GM21737 (cell line): ENCODE results near the gene IFNG.
A peak's percentile ranks its signal among the peaks of the same experiment; 100 is the strongest.
"Not testable (repeated sequence)": the region's sequence is repeated elsewhere in the genome, so short reads cannot be mapped to it uniquely, and the experiment has no call there.

Experiments used
- ATAC-seq: cut with Tn5 transposase; IDR thresholded peaks from one replicate; pipeline ENCODE4 v1.9.1; 2021; ENCODE audit warnings: mild to moderate bottlenecking, moderate library complexity; ENCODE audit not compliant: unreplicated experiment

IFNG gene

GRCh38 chr12:68159681-68160304 is at the start of gene IFNG:
Gene IFNG (minus strand): TSS chr12:68159740. CDS start chr12:68159615, 125 bp downstream.
- no peak for ATAC-seq

GRCh38 chr12:68209048-68209728 is 49.6 kb upstream of the IFNG start:
- not testable (repeated sequence) for ATAC-seq

DNA sequence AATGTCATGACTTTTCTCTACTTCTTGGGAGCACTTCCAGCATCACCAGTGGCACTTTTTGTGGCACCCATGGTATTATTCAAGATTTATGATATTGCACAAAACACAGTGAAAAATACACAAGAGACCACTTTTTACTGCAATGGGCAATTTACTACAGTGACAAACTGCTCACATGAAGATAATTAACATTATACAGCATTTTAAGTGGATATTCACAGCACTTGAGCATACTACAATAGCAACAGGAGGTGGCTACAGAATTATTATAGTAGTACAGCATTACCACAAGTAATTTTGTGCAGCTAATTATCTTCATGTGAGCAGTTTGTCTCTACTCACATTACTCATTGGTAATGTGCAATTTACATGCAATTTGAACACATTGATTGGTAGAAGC is 47.7 kb upstream of the IFNG start:
- no peak for ATAC-seq

- ATAC-seq: no peak
Observed at GRCh38 chr12:68206446-68206845, 46.9 kb upstream of the IFNG start.

DNA sequence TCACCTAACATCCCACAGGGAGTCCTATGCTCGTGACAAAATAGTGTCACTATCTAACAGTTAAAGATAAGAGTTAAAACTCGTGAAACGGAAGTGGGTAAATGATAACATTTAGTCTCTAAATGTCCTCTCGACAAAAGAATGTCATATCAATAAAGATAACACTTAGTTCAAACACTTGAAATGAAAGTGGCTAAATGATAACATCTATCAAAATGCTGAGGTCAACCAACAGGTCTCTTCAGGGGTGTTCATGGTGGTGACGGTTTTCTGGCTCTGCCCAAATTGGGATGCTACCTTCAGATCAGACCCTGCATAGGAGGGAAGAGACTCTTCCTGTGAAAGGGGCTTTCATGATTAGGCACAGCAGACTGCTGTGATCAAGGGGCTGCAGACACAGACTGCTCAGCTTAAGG is 43.9 kb upstream of the IFNG start:
- no peak for ATAC-seq

DNA sequence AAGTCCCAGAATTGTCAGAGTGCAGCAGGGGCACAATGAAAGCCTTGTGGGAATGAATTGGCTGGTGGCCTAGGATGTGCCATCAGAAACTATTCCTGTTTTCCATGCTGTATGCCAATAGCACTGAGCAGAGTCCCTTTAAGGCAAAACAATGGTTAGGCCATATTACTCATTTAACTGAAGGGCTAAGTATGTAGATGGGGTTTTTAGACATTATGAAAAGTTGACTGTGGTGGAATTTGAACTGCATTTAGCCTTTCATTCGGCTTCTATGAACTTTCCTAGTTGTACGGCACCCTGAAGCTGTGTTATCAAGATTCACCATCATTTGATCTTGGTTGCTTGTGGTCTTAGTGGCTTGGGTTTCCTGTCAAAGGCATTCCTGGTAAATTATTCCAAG is 41.3 kb upstream of the IFNG start:
- no peak for ATAC-seq

- ATAC-seq: no peak
Observed at GRCh38 chr12:68199127-68199526, 39.6 kb upstream of the IFNG start.

- no peak for ATAC-seq
Observed at GRCh38 chr12:68198507-68199086, 39.1 kb upstream of the IFNG start.

- ATAC-seq: no peak
Observed at GRCh38 chr12:68190301-68190700, 30.8 kb upstream of the IFNG start.

DNA sequence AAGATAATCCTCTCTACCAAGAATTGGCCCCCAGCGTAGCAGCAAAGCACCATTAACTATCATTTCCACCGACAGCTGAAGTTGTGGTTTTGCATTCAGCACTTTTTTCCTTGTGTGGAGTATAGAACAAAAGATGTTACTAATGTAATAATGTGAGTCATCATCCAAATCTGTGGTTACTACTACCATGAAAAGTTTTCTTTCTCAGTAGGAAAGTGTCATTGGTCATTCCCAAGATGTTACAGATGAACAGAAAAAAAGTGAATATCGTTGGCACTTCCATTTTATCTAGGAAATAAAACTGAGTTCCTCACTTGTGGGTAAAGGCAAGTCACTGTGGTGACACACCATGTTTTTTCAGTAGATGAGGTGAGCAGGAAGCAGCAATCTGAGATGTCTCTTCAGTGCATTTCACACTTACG is 30.3 kb upstream of the IFNG start:
- ATAC-seq: no peak

DNA sequence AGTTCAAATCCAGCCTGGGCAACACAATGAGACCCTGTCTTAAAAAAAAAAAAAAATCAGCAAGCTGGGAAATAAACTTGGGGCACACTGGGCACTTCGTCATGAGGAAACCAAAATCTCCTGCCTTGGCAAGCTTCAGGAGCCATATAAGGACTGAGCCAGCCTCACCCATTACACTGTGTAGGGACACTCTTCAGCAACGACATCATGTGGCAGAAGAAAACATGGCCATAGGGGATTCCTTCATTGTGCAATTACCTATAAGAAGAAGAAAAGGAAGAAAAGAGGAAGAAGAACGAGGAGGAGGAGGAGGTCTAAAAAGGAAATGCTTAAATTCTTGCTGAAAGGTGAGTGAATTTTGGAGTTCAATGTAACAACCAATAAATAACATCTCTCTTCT is 26.1 kb upstream of the IFNG start:
- ATAC-seq: no peak

DNA sequence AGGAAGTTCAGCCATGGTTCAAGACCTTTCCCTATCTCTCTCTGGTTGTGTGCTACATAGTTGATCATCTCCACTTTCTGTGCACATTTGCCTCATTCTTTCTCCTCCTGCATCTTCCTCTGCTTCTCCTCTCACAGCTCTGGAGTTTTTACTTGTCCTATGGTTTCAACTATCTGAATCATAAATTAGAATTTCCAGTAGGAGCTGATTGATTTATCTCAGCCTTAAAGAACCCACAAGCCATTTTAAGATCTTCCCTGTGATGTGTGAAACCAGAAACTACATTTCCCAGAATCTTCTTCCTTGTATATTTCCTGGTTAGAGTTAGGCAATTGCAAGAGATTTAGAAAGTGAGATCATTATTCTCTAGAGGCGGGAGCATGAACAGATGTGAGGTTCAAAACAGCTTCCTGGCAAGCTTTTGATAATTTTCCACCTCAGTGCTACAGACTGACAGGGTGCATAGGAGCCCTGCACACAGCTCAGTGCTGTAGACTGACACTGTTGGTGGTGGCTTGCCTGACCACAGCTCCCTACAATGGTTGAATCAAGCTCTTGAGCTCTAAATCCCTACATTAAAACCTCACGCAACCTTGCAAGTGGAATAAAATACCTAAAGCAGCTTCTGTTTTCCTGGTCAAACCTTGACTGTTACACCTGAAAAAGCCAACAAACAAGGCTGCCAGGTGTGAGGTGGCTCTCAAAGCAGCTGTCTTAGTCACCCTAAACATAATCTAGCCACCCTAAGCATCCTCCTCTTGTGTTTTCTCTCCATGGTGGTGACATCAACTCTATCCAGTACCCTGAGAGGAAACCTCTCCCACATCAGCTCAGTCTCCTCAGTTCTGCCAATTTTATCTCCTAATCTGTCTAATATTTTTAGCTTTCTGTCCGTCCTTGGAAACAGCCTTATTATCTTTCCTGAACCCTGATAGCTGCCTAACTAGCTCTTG is 21.5 kb upstream of the IFNG start:
- peak; percentile 64 for ATAC-seq

DNA sequence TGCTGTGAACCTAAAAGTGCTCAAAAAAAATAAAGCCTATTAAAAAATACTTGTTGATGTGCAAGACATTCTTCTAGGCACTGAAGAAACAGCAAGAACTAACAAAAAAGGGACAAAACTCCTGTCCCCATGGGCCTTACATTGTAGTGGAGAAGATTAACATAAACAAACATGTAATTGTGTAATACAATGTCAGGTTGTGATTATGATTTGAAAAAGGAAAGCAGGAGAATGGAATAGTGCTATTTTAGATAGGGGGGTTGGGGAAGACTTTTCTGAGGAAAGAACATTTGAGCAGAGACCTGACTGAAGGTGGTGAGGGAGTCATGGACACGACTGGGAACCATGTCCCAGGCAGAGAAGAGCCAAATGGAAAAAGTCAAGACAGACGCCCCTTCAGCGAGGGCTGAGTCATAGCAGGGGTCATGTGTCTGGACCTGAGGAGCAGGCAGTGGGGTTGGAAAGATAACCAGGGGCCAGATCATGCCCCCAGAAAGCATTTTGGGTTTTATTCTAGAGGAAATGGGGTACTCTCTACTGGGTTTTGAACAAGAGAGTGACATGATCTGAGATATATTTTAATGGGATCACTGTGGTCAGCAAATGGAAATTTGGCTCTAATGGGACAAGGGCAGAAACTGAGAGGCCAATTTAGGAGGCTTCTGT is 19.4 kb upstream of the IFNG start:
- no peak for ATAC-seq

GRCh38 chr12:68178184-68178583 is 18.6 kb upstream of the IFNG start:
- no peak for ATAC-seq

DNA sequence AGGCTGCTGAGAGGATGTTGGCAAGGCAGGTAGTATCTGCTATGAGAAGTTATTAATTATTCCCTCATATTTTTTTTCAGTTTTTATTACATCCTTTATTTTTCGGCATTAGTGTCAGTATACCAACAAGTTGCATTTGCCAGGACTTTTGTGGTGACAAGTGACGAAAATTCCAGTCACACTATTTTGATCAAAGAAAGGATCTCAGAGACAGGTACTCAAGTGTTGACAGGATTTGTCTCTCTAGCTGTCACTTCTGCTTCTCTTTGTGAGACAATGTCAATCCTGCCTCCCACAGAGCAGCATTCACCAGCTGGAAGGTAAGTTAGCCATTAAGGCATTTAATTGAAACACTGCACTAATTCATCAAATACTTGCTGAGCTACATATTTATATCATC is 18.0 kb upstream of the IFNG start:
- no peak for ATAC-seq

GRCh38 chr12:68176257-68176656 is 16.7 kb upstream of the IFNG start:
- ATAC-seq: no peak

- peak; percentile 85 for ATAC-seq
Observed at GRCh38 chr12:68175557-68176061, 16.1 kb upstream of the IFNG start.

- ATAC-seq: not testable (repeated sequence)
Observed at GRCh38 chr12:68174761-68175160, 15.2 kb upstream of the IFNG start.

- ATAC-seq: no peak
Observed at GRCh38 chr12:68173792-68174191, 14.3 kb upstream of the IFNG start.

DNA sequence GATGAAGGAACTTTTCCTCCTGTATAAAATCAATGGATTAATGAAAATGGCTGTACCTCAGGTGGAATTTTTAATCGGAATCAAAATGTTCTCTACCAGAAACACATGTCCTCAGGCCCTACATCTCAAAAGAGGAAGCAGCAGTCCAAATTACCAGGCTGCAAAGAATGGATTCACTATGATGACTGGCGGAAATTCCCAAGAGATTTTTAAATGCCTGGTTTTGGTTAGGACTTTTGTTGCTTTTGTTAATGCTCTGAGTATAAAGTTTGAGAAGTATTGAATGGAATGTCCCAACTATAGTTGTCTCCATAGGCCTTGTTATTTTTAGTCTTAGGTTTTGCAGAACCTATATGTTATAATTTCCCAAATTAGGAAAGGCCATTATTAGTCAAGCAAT is 11.2 kb upstream of the IFNG start:
- ATAC-seq: no peak
